HK-2 (cell line): ENCODE measurements around the gene FBXO40.

ENCODE experiments used
- DNase-seq: peaks from one replicate; pipeline ENCODE4 v3.0.0-alpha.2; 2018; ENCODE audit not compliant: unreplicated experiment

Gene FBXO40

DNA sequence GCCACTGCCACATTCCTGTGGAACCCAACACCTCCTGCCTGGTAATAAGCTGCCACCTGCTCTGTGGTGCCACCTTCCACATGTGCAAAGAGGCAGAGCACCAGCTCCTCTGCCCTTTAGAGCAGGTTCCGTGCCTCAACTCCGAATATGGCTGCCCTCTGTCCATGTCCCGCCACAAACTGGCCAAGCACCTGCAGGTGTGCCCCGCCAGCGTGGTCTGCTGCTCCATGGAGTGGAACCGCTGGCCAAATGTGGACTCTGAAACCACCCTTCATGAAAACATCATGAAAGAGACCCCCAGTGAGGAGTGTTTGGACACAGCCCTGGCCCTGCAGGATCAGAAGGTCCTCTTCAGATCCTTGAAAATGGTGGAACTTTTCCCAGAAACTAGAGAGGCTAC lies 28.3 kb downstream of the FBXO40 start:
- DNase-seq, result no peak

DNA sequence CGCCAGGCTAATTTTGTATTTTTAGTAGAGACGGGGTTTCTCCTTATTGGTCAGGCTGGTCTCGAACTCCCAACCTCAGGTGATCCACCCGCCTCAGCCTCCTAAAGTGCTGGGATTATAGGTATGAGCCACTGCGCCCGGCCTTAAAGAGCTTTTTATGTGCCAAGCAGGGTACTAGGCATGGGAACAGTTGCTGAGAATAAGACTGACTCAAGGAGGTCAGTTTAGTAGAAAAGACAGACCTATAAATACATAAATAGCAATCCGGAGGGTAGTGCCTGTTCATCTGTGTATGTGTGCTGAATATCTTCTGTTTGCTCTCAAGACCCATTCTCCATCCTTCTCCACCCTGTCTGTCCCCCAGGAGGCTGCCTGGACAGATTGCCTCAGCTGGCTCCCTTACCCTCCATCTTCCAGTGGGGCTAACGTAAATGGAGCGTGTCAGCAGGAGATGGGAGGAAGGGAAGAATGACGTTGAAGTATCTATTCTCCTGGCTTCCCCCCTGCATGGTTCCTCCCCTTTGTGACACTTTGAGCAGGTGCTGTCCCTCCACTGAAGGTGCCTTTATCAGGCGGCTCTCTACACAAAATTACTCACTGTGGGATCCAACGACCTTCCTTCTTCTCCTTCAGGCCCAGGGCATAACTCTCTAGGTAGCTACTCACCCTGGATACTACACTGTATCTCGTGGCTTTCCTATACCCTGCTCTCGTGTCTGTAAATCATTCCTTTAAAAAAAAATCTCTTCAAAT lies 31.1 kb downstream of the FBXO40 start:
- DNase-seq, result no peak

DNA sequence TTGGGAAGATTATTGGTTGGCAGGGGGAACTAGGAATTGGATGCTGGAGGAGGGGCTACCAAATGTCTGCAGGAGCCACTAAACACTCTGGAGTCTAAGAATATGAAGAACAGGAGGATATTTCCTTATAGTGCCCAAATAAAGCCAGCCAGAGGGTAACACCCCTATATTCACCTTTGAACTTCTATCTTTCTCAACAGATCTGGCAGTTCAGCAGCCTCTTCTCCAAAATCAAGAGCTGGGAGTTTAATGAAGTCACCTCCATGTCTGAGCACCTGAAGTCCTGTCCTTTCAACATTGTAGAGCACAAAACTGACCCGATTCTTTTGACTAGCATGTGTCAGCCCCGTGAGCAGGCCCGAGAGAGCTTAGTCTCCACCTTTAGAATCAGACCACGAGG lies 33.3 kb downstream of the FBXO40 start:
- DNase-seq, result no peak

DNA sequence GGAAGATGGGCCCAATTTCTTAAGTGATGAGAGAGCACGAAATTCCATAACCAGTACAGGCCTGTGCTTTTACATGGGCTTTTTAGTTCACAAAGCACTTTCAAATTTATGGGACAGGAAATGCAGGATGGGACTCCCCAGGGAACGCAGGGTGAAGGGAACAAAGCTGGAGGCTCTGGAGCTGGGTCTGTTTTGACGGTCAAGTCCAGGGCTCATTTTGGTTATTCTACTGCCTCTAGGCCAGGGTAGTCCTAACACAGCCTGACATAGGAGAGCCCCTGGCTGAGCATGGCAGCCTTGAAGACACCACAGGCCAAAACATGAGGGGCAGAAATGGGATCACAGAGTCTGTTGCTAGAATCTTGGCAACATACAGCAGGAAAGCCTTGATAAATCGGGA lies 34.0 kb downstream of the FBXO40 start:
- DNase-seq, result no peak

DNA sequence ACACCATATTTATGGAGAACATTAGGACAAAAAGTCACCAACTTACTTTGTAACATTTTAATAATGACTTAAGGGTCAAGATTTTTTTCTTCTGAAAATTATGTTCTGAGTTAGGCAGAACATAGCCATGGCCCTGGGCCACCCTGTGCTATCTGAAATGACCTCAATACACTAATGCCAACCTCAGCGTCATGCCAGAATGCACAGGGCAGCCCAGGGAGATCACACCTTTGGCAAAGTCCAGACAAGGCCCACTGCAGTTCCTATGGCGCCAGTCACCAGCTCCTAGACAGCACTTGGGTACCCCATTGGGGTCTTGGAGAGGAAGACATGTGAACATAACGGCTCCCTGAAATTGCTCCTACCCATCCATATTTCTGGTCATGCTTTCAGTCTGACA lies 34.4 kb downstream of the FBXO40 start:
- DNase-seq, result no peak

DNA sequence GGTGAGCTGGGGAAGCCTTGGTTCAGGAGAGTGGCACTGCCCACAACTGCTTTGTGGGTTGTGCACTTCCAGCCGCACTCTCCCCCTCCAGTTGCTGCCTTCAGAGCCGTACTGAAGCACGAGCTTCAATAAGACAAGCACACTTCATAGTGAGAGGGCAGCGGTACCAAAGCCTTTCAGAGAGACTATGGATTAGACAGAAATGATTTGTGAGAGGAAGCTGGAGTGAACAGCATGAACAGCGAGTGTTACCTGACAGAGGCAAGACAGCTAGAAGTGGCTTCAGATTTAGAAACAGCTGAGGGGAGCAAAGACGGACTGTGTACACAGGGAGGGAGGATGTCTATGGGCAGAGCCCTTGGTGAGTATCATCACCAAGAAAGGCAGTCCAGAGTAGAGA lies 36.4 kb downstream of the FBXO40 start:
- DNase-seq, result no peak

DNA sequence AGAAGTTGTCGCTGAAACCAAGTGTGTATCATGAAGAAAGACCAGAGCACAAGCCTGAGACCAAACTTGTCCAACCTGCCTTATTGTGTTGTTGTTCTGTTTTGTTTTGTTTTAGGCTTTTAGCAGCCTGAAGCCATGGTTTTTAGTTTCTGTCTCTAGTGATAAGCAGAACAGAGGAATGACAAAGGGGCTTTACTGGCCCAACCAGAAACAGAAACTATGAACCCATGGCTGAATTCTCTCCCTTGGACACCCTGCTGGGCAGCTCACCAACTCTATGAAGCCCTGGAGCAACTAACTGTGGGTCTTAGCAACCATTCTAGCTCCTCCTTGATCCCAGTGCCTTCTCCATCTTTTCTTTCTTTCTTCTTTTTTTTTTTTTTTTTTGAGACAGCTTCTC lies 37.2 kb downstream of the FBXO40 start:
- no peak for DNase-seq

DNA sequence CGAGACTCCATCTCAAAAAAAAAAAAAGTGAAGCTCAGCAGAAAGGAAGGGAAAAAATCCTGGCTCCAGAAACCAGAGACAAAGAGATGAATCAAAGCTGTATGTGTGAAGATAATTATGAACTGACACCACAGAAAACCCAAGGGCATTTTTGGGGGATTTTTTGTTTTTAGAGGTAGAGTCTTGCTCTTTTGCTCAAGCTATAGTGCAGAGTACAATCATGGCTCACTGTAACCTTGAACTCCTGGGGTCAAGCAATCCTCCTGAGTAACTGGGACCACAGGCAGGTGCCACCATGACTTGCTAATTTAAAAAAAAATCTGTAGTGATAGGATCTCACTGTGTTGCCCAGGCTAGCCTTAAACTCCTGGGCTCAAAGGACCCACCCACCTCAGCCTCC lies 44.7 kb downstream of the FBXO40 start:
- no peak for DNase-seq

DNA sequence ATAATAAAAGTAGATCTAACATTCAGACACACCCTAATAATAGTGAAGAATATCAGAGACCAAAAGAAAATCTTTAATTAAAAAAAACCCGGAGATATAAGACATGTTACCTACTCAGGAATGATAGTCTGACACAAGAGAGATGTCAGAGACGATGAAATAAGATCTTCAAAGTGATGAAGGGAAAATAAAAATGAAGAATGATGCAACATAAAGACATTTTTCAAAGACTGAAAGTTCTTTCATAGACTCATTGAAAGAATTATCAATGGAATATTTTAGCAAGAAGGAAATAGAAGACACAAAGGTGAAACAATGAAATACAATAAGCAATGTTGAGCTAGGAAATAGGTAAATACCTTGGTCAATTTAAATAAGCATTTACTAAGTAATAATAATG lies 47.9 kb downstream of the FBXO40 start:
- DNase-seq, result no peak

DNA sequence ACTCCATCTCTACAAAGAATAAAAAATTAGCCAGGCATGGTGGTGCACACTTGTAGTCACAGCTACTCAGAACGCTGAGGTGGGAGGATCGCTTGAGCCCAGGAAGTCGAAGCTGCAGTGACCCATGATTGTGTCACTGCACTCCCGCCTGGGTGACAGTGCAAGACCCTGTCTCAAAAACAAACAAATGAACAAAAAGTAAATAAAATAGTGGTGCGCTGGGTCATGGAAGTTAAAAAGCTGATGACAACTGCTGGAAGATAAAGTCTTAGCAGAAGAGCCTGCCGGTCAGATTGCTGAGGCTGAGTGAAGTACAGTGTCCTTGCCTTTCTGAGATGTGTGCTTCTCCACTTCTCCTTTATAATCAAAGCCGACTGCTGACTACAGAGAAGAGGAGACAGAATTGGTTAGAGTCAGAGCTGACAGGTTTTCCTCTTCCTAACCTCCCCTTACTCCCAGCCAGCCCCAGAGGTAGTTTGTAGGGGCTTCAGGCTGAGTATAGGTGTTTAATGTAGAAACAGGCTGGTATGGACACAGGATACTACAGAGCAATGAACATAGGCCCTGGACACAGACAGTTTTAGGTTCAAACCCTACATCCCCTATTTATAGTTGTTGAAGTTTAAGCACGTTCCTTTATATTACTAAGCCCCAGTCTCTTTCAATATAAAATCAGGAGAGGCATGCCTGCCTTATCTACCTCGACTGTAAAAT lies 49.6 kb downstream of the FBXO40 start:
- DNase-seq, result no peak

DNA sequence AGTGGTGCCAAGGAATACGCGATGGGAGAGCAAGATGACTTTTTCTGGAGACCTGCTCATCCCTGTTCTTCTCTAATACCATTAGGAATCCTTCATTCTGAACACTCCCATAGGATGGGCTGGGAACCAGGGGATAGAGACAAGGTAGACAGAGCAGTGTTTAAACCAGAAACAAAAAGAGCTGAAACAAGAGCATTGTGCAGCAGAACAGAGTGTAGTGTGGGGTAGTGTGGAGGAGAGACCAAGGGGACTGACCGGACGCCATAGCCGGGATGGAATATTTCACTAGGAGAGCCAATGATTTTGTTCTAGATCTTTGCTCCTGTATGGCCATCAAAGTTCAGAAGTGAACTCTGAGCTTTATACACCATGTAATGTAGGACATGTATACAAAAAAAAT lies 51.9 kb downstream of the FBXO40 start:
- no peak for DNase-seq

DNA sequence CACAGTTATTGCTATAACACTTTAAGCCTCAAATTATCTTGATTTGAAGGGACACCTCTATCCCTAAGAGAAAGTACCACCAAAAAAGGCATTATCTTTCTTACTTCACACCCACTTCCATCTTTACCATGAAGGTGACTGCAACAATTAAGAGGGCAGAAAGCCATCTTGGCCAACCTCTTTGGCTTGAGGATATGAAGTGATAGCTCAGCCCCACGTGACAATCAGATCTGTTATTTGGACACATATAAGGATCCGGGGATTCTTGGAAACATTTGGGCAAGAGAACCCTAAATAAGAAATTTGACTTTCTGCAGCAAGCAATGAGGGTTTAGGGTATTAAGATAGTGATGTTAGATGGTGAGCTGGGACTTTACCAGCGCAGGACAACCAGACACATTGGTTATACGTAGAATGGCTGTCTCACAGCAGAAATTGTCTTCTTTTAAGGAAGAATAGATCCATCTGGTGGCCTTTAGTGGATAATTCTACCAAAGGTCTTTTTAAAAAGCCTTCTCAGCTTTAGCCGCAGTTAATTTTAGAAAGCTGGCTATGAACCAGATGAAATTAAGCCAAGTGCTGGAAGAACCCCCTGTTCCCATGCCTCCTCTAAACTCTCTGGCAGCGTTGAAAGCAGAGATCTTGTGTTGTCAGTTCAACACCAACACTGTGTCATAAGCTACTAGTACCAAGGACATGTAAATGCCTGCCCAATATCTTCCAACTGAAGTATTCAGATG lies 55.2 kb downstream of the FBXO40 start:
- DNase-seq, result no peak

DNA sequence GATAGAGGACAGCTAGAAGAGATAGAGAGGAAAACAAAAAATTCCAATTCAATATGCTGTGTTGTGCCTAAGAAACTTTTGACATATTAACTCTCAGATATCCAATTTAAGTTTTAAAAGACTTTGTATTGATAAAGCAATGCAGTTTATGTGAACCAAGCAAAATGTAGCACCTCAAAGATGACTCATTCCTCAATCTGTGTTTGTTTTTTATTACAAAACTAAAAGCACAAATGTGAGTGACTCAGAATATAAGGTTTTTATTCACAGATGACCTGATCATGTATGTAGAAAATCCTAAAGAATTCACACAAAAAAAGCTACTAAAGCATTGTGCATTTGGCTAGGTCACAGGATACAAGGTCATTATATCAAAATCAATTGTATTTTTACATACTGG lies 56.5 kb downstream of the FBXO40 start:
- DNase-seq, result no peak

DNA sequence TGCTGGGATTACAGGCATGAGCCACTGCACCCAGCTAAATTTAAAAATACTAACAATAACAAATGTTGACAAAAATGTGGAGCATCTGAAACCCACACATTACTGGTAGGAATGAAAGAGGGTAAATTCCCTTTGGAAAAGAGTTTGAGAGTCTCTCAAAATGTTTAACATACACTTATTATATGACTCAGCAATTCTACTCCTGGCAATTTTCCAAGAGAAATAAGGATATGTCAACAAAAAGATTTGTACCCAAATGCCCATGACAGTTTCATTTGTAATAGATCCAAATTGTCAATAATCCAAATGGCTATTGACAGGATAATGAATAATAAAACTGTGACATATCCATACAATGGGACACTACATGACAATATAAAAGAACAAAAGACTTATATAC lies 58.5 kb downstream of the FBXO40 start:
- no peak for DNase-seq

DNA sequence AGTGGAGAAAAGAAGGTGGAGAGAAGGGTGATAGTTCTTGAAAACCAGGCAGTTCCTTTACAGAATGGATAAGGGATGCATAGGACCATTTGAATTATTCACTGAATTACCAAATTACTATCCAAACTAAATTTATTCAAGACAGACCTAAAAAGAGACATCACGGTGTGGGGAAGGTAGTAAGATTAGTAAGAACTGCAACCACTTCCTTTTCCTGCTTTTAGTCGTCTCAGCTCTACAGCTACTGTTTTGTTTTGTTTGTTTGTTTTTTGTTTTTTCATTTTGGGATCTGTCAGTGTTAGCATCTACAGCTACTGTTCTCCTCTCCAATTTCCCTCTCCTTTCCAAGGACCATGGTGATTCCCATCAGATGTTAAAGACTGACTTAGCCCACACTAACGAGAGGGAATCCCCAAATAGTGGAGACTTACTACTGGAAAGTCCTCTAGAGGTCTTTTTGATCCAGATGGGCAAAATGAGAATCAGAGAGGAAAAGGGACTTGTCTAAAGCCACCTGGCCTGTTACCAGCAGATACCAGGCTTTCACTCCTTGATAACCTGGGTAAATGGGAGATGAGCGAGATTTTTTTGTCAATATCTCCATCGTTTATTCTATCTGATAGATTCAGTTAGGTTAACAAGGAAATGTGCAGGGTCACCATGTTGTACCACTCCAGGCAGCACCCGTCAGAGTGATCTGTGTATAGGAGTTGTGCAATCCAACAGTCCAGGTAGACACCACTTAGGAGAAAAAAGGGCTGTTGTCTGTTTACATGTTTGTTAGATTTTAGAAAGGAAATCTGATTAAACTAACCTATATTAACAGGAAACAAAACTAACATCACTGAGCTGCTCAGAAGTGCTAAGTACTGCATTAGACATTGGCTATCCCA lies 61.6 kb downstream of the FBXO40 start:
- DNase-seq, result no peak

DNA sequence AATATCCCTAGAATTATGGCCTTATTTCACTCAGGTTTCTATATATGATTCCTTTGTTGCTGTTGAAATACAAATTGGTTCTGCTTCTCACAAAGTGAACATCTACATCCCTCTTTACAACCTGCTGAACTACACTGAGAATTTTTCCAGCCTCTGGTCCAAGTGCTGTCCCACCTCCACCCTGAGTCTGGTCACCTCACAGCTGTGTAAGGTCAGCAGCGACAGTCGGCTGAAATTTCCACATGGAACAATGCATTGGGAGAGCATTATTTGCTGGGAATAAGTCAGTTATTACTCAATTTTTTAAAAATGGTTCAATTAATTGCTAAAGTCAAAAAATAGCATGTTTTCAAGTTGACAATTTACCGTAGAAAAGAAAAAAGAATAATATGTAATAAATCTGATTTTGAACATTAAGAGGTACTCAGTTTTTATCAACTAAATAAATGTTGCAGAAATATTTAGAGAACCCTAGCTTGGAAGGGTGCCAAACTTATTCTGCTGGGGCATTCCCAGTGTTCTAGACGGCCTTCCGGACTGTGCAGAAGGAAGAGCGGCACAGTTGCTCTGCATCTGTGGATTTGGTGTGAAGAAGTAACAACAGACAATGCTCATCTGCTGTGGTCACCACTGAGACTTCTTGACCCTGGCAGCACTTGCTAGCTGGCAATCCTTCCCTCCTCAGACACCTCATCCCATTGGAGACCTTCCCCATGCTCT lies 65.7 kb downstream of the FBXO40 start:
- DNase-seq, result no peak

DNA sequence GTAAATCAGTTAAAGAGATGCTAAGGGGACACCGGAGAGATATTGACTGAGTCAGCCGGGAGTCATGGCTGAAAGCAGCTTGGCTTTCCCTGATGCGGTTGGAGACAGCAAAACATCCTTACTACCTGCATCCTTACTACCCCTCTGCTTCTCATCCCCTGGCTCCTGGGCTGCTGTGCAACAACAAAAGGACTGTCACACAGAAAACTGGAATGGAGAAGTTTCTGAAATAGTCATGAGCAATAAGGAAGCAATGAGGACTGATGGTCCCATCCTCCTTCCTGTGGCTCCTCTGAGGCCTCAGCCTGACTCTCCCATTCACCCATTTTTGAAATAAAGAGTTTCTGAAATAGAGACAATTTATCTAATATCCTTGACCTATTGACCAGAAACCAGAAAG lies 66.4 kb downstream of the FBXO40 start:
- no peak for DNase-seq

DNA sequence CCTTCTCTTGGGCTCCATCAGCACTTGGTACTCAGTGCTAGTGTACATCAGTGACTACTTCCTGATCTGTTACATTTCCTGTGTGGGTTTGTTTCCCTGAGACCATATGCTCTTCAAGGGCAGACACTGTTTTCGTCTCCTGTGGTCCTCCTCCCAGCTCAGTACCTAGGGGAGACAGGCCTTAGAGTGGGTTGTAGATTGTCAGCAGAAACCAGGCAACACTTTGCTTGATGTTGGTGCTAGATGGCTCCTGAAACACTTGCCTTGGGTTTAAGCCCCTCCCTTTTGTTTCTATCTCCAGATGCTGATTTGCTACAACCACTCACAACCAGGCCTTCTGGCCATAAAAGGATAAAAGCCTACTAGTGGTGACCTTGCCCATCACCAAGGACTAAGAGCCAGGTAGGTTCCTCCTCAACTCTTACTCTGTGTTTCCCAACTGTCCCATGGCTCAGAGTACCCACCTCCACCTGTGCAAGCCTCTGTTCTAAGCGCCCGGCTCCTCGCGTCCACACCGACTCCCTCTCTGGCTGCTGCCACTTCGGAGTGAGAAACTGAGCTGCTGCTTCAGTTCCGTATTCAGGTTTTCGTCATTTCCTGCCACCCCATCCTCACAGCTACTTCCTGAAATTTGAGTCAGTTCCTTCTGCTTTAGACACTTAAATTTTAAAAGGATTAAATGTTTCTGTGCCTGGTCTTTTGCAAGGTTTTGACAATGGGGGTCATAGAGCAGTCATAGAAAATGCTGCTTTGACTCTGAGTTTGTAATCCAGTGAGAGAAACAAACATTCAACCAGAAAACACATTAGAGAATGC lies 67.4 kb downstream of the FBXO40 start, which contains the start of gene HCLS1:
Gene HCLS1 (minus strand): TSS at position 548 of the 816 bp plus-strand sequence. CDS start 2,556 bp downstream, outside the sequence.
- no peak for DNase-seq

DNA sequence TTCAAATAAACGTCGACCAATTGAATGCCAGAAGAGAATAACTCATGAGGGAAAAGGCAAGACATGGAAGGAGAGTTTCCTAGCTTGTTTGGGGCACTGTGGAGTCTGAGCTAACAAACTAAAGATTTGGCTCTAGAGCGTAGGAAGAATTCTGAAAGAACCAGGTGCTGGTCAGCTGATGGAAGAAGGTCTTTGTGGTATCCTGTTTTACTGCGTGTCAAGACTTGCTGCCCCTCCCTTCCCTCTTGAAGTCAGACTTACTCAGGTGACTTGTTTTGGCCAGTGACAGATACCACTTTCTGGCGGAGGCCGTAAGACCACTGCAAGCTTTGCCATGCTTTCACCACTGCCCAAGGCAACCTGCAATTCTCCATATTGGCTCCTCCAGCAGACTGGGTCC lies 68.2 kb downstream of the FBXO40 start:
- no peak for DNase-seq

DNA sequence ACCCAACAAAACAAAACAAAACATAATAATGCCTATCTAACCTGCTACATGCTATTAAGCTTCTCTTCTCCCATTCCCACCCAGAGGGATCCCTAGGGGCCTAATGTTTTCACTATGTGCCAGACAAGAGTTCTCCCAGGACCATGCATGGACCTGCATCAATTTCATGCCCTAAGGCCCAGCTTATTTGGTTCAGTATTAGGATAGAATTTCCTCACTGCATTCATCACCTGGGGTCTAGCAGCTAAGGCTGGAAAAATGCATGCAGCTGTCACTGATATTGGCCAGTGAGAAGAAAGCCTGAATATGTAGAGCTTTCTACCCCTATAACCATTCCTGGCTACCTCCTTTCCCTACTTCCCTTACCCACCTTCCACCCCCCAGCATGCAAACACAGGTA lies 69.6 kb downstream of the FBXO40 start:
- no peak for DNase-seq
